HG02642 (cell line): Measurements from ENCODE around the gene YARS1.

Experiments used
- ATAC-seq: cut with Tn5 transposase; IDR thresholded peaks from one replicate; pipeline ENCODE4 v1.9.1; 2021; ENCODE audit warnings: mild to moderate bottlenecking; ENCODE audit not compliant: unreplicated experiment, poor library complexity

Gene YARS1

GRCh38 chr1:32817159-32817814, at the start of gene YARS1, which contains the start of gene S100PBP:
Gene YARS1 (minus strand): TSS chr1:32817358. CDS start chr1:32817244, 114 bp downstream.
Gene S100PBP (plus strand): TSS chr1:32817653. CDS start chr1:32826100, 8,447 bp downstream.
- peak; percentile 88 for ATAC-seq

GRCh38 chr1:32865639-32866405, 48.7 kb upstream of the YARS1 start:
- ATAC-seq: no peak

- no peak for ATAC-seq
Observed at GRCh38 chr1:32864375-32865019, 47.3 kb upstream of the YARS1 start.

- no peak for ATAC-seq
Observed at GRCh38 chr1:32863881-32864245, 46.7 kb upstream of the YARS1 start.

GRCh38 chr1:32863218-32863880, 46.2 kb upstream of the YARS1 start:
- ATAC-seq: no peak

- ATAC-seq: no peak
Observed at GRCh38 chr1:32861904-32862695, 44.9 kb upstream of the YARS1 start.

GRCh38 chr1:32860566-32860965, 43.4 kb upstream of the YARS1 start:
- no peak for ATAC-seq

GRCh38 chr1:32859915-32860314, 42.8 kb upstream of the YARS1 start:
- ATAC-seq: no peak

- no peak for ATAC-seq
Observed at GRCh38 chr1:32858791-32859190, 41.6 kb upstream of the YARS1 start.

- ATAC-seq: no peak
Observed at GRCh38 chr1:32858136-32858535, 41.0 kb upstream of the YARS1 start.

GRCh38 chr1:32855861-32856617, 38.9 kb upstream of the YARS1 start:
- no peak for ATAC-seq

GRCh38 chr1:32848354-32849063, 31.4 kb upstream of the YARS1 start:
- ATAC-seq: no peak

GRCh38 chr1:32831878-32832277, 14.7 kb upstream of the YARS1 start:
- ATAC-seq: no peak

GRCh38 chr1:32830092-32830852, 13.1 kb upstream of the YARS1 start:
- ATAC-seq: no peak

- ATAC-seq: no peak
Observed at GRCh38 chr1:32828341-32828740, 11.2 kb upstream of the YARS1 start.

- ATAC-seq: no peak
Observed at GRCh38 chr1:32825181-32825580, 8.0 kb upstream of the YARS1 start.

- ATAC-seq: peak; percentile 22
Observed at GRCh38 chr1:32818804-32819541, 1.8 kb upstream of the YARS1 start.
